CD4-positive, alpha-beta T cell treated with Interleukin-4 for 1 hour (primary cell): Measurements from ENCODE around the gene C1orf116.
"Not testable (repeated sequence)": the region's sequence is repeated elsewhere in the genome, so short reads cannot be mapped to it uniquely, and the experiment has no call there.

Experiments
- DNase-seq, 2 donors: peaks; one replicate each; pipeline ENCODE4 v3.0.0-alpha.2; 2020 to 2022

Gene C1orf116

DNA sequence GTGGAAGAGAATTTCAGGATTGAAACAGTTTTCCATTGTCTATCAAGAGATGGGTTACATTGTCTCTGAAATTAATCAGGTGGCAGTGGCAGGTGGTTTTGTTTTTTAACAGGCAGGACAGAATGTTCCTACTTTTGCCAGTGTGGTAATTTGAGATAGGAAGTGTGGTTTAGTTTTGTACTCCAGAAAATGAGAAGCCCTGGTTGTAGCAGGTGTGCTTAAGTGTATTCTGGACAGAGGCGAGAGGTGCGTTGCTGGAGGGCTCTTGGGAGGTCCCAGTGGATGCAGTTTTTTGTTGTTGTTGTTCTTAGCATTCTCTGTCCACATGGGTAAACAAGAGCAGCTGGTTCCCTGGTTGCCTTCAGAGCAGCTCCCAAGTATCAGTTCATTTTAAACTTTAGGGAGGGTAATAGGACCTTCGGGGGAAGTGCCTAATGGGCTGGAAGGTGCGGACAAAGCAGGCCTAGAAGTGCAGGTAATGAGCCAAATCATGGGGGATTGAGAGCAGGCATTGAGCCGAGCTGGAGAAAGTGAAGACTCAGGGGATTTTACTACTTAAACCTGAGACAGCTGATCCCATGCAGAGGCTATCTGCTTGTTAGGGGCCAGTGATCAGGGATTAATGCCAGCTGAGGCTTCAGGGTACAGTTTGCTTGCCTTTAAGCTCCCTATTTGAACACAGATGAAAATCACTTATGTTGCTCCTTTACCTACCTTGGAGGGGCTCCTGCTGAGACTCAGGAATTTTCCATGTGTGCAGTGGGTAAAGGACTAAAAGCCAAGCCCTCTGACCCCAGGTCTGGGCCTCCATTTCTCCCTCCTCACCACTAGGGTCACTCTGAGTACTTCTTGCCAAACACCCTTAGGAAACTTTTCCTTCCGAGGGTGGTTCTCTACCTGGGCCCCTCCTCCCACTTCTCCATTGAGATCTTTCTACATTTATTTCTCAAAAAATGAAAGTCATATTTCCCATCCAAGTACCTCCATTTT is 26.6 kb upstream of the C1orf116 start:
- no peak for DNase-seq

DNA sequence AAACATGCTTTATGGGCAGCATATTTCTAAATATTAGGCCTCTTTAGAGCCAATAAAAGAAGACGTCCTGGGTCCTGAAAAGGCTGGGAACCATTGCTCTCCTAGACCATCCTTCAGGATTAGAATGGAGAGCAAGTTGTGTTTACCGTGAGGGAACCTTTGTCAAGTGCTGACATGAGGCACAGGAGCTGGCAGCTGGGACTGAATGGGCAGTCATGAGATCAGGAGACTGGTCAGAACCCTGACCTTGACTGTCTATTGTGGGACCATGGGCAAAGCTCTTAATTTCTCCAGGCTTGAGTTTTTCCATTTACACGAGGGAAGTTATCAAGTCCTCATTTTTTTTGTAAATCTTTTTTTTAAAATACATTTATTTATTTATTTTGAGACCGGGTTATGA is 25.7 kb upstream of the C1orf116 start:
- no peak for DNase-seq

DNA sequence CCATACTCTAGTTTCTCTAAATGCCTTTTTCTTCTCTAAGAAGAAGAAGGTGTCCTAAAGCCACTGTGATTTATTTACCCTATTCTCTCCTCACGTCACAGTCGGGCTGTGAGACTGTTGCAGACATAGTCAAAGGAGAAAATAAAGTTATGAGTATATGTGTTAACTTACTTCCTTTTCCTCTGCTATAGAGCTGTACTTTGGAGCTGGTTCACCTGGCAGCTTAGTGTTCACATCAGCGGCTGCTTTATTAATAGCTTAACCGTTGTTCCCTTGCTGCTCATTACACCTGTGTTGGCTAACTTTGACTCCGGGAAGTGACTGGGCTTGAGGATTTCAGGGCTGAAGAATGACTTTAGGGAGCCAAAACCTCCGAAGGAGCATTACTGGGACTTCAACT is 24.1 kb upstream of the C1orf116 start:
- no peak for DNase-seq

DNA sequence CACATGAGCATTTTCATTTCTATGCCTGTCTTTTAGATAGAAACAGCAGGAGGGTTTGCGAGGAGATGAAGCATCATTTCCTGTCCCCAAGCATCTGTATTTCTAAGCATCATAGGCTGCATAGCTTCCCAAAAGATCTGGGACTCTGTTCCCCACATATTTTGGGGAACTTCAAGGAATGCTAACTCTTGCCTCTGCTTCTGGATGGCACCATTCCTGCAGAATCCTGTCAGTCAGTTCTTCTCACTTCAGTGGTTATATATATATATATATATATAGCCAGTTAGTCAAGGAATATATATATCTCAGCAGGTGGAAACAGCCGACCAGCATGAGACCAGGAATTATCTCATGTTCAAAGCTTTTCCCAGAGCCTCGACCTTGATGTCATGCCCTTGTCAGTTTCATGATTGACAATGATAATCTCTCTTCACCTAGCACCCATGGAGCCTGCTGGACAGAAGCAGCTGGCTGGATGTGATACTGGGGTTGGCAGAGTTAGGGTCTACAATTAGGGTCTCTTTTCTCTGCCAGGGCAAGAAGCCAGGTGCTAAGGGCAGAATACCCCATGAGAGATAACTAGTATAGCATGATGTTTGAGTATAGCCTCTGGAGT is 22.9 kb upstream of the C1orf116 start:
- no peak for DNase-seq

DNA sequence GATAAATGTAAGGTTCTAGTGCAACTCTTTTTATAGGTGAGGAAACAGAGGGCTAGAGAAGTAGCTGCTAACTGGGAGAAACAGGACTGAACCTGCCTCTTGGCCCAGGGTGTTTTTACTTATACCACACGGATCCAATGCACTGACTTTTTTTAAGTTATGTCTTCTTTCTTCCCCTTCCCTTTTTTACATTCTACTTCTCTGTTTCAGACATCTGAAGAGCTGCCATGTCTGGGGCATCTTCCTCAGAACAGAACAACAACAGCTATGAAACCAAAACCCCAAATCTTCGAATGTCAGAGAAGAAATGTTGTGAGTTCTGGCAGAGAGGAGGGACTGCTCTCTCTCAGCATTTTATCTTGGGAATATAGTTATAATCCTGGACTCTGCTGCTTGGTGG is 21.9 kb upstream of the C1orf116 start:
- peak in 1 of 2 donors; percentile 34 for DNase-seq

DNA sequence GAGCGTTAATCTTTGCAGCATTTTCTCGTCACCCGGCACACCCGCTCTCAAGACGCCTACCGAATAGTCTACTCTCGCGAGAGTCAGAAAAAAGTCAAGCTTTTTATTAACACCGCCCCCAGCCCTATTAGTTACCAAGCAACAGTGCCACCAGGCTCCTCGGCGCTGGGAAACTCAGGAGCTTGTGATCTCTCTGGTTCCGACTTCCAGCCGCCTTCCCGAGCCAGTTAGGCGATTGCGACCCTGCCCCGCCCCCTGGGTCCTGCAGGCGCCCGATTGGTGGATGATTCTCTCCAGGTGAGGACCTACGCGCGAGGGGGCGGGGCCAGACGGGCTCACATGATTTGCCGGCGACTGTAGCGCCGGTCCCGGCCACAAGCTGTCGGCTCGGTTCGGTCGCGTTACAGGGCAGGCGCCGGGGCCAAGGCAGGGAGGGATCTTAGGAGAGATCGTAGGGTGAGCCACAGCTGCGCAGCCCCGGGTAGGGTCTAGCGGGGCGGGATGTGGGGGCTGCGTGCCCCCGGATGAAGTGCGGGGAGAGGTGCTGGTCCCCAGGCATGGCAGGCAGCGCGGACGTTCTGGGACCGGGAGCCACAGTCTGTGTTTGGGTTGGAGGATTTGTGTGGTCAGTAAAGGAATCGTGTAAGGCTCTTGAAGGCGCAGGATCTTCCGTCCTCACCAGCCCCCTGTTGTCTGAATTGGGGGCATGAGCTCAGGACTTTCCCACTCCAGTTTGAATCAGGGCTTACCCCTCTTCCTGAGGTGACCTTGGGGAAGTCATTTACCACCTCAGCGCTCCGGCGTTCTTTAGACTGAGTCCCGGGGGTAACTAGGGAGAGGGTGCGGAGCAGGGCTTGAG is 20.6 kb upstream of the C1orf116 start, which contains the start of gene PFKFB2:
TSS of gene PFKFB2 (plus strand) at position 365 of the 859 bp plus-strand sequence. CDS start 1,443 bp downstream, outside the sequence.
- peak; percentile 95 for DNase-seq

DNA sequence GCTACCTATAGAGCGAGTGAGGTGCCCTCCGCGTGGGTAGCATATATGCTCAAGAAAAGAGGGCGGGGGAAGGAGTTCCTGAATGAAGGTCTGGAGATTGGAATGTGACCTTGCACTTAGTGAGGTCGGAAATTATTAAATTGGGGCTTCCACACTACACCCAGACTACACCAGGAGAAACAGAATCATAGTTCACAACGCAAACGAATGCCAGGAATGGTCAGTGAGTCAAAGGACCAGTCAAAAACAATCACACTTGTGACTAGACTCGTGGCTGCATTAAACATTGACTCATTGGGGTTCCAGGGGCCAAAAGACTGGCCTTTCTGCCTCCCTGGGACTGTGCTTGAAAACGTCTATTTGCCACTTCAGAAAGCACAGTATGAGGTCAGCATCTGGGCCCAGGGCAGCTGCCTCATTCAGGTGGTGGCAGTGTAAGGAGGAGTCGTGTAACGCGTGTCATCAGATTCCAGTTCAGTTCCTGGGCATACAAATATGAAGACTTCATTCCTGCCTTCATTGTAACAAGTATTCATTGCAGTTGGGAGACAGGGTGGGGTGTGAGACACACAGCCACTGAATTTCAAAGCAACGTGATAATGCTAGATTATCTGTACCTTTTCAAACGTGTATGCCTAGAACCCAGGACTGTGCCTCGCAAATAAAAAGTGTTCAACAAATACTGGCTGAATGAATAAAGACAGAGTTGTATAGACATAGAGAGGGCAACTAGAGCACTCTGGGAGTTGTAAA is 18.8 kb upstream of the C1orf116 start, which contains the start of gene YOD1:
TSS of gene YOD1 (minus strand) at position 18 of the 753 bp plus-strand sequence. CDS start 178 bp downstream, outside the sequence.
- DNase-seq: no peak

DNA sequence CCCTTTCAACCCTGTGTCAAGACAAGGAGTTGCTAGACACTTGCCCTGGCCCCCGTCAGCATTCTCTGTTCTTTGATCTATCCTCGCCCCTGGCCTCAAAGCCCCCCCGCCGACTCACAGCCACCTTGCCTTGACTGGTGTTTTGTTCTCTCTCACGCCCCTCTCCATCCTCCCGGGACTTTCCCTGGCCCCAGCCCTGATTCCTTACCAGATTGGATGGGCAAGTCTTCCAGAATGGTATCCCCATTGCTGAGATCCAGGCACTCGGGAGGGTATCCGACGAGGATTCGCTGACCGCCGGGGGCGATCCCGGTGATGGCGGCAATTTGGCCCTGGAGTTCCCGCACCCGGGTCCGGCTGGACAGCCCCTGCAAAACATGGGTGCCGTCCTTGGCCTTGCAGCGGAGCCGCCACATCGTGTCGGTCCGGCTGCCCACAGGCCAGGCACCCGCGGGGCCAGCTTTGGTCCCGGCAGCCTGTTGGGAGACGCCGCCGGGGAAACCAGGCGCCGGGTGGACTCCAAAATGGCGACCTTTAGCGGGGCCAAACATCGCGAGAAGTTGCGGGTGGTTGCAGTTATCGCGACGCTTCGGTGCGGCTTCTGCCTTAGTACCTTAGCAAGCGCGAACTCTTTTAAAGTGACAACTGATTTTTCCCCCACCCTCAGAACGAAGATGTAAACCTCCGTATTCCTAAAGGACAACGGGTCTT is 18.1 kb upstream of the C1orf116 start:
- DNase-seq: peak; percentile 92 to 93

DNA sequence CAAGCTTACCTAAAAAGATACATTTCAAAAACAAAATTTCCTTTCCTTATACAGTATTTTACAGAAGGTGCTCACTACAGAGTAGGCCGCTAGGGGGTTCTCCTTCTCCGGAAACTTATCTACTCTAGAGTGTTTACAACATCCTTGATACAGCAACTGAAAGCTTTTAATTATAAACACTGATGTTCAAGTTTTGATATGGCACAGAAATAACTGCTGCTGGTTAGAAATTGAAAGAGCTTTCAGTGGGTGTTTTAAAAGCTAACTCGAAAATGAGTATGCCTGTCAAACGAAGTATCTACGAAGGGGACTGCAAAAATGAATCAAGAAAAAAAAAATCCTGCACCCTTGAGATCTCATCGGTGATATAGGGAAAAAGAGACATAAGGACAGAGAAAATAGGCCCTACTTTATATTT is 17.4 kb upstream of the C1orf116 start:
- DNase-seq: peak; percentile 58 to 74

DNA sequence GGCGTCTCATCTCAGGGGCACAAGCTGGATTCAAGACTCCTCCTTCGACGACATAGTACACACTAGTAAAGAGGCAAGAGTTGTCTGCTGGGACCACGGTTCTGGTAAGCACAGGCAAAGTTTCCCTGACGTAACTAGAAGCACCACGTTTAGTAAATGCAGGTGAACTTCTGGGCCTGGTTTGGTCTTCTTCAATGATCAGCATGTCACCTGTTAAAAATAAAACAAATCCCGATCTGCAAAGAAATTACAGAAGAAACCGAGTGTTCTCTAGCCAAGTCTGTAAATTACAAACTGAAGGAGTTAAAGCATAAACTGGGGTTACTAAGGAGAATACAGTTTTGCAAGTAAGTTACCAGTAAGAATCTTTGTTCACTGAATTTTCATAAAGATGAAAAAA is 17.0 kb upstream of the C1orf116 start:
- DNase-seq: no peak

DNA sequence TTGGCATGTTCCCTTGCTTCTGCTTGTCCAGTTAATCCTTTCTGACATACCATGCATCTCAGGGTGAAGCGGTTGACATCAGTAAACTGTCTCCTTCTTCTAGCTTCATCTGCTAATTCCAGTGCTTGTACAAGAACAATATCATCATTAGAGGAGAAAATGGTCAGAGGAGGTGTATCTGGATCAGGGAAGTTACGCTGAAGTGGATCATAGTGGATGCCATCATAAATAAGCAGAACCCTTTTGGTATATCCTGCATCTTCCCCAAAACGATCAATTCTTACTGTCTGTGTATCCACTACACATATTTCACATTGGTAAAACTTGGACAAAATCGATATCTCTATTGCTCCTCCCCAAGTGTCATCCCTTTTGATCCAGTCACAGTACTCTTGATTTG is 16.5 kb upstream of the C1orf116 start:
- DNase-seq: no peak

DNA sequence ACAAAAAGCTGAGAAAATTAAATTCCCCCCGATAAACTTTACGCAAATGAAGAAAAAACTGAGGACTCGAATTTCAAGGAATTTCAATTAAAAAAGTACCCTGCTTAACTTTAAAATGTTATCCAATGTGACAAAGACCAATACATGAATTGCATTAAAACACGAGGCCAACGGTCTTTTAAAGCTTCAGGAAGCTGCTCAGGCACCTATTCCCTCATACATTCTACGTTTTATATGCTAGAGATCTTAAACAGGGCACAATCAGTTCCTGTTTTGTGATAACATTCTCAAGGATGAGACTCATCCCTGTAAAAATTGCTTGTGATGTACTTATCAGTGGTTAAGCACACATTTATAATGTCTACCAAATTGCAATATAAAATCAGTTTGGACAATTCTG is 15.5 kb upstream of the C1orf116 start:
- no peak for DNase-seq

DNA sequence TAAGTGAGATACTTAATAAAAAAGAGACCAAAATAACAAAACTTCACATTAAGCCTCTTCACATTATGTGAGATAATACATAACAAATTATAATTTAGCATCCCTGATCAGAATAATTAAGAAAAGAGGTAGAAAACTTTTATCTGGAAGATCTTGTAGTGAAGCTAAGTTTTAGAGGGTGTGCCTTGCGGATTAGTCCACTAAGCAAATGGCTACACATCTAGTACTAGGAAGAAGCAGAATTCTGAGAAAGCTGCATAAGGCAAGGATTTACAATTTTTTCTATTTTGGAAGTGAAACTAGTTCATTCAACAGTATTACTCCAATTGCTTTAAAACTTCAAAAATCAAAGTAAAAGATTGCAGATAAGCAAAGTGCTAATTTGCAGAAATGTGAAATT is 14.9 kb upstream of the C1orf116 start:
- DNase-seq: no peak

DNA sequence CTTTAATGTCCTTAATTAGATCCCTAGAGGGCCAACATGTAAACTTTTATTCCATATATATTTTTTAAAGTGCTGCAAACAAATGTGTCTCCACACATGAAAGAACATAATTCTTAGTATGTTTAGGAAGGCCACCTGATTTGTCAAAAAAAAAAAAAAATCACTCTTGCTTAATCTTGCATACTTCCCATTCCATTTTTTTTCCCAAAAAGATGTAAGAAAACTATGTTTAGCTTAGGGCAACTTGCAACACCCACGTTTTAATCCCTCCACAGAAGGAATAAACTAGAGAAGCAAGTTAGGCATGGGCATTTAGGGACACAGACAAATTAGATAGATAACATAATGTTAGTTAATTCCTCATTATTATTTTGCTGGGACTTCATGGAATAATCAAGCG is 12.9 kb upstream of the C1orf116 start:
- DNase-seq: no peak

DNA sequence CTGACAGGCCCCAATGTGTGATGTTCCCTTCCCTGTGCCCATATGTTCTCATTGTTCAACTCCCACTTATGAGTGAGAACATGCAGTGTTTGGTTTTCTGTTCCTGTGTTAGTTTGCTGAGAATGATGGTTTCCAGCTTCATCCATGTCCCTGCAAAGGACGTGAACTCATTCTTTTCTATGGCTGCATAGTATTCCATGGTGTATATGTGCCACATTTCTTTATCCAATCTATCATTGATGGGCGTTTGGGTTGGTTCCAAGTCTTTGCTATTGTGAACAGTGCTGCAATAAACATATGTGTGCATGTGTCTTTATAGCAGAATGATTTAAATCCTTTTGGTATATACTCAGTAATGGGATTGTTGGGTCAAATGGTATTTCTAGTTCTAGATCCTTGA is 8.8 kb upstream of the C1orf116 start:
- not testable (repeated sequence) for DNase-seq

DNA sequence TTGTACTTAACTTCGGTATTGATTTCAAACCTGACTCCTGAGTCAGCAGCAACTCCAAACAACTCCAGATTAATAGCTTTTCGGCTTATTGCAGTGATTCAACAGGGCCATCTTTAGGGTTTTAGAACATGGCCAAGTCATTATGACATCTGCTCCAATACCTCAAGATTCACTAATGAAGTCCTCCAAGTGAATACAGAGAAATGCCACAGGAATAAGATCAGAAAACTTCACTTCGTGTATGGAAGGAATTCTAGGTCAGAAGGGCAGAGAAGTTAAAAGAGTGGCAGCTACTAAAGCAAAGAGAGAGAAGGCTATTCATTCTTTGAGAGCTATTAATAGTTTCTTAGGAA is 7.6 kb upstream of the C1orf116 start:
- DNase-seq: no peak

DNA sequence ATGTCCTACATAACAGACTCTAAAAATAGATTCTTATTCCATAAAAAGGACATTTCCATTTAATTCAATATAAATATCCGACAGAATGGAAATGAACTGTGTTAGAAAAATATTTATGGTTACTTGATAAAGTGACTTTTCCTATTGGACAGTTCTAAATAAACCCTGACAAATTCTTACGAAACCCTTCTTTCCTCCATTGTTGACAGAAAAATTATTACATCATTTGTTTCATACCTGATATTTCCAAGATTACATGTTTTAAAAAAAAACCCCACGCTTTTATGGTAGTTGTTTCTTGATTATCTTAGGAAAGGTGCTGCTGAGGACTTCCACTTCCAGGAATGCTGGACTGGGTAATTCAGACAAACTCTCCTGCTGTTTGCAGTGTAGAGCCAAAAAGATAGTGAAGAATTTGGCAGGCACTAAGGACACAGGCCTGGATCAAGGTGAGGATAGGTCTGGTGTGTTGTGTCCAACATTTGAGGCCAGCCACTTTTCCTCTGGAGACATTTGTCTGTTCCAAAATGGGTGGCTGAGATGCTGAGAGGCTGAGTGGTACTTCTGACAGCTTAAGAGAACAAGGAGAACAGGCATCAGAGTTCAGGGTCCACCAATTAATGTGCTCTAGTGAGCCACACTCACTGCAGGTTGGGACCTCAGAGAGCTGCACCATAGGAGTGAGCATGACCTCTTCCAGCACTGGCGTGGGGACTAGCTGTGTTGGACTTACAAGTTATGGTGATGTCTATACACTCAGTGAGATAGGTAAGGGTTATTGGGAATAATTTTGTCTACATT is 7.0 kb upstream of the C1orf116 start:
- DNase-seq: no peak

DNA sequence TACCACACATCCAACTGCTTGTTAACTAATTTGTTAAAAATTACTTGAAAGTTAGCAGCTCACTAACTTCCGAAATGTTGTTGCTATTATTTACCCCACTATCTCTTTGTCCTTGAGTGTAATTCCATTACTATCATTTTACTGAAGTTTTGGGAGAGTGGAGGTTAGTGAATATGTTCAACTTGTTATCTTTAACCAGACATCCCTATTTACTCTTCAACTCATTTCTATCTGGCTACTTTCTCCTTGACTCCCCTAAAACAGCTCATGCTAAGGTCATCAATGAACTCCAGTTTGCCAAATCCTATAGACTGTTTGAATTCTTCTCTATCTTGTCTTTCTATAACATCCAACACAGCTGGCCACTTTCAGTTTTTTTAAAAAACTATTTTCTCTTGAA is 4.3 kb upstream of the C1orf116 start:
- no peak for DNase-seq

DNA sequence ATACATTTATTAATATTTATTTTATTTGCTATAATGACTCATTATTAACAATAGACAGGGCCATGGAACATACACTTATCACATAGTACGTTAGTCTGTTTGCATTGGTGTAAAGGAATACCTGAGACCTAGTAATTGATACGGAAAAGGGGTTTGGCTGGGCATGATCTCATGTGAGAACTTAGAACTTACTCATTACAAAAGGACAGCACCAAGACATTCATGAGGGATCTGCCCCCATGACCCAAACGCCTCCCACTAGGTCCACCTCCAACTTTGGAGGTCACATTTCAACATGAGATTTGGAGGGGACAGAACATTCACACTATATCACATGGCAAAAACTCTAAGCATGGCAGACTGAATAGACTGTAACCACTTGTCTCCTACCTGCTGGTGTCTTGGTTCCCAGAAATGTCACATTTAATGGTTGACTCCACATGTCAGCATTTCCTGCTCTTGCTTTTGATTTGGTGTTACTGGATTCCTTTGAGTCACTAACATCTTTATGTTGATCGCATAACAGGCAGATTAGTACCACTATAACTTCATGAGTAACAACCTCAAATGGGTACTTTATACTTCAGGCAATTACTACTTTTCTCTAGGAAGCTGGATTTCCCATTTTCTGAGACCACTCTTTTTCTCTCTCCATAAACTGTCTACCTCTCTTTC is 3.5 kb upstream of the C1orf116 start:
- no peak for DNase-seq

DNA sequence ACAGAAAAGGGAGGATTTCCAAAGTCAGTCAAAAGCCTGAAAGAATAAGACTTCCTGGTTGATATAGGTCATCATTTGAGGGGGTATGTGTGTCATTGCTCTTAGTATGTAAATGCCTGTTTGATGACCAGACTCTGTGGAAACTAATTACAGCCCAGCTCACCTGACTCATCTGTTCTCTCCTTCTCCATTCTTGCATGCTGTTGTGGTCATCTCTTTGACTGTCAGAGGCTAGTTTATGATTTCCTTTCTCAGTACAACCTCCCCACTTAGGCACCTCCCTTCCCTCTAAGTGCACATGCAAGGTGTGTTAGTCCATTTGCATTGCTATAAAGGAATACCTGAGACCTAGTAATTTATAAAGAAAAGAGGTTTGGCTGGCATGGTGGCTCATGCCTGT is 2.4 kb upstream of the C1orf116 start:
- no peak for DNase-seq
